Measurements from ENCODE around the gene OTC.

GRCh38 chrX:38341442-38341841 is 11.0 kb upstream of the OTC start:
- TF ChIP-seq, protein P1, sequence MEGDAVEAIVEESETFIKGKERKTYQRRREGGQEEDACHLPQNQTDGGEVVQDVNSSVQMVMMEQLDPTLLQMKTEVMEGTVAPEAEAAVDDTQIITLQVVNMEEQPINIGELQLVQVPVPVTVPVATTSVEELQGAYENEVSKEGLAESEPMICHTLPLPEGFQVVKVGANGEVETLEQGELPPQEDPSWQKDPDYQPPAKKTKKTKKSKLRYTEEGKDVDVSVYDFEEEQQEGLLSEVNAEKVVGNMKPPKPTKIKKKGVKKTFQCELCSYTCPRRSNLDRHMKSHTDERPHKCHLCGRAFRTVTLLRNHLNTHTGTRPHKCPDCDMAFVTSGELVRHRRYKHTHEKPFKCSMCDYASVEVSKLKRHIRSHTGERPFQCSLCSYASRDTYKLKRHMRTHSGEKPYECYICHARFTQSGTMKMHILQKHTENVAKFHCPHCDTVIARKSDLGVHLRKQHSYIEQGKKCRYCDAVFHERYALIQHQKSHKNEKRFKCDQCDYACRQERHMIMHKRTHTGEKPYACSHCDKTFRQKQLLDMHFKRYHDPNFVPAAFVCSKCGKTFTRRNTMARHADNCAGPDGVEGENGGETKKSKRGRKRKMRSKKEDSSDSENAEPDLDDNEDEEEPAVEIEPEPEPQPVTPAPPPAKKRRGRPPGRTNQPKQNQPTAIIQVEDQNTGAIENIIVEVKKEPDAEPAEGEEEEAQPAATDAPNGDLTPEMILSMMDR (IDR thresholded peaks at IDR 0.05) = no peak
- no peak for TF ChIP-seq POLR2A (IDR thresholded peaks at IDR 0.05)

Data from heart left ventricle (tissue), 13 donors.